GM18526 (cell line): ENCODE measurements around the gene DDX4.
A peak's percentile ranks its signal among the peaks of the same experiment; 100 is the strongest.

ENCODE experiments used
- POLR2A ChIP-seq: IDR thresholded peaks from 3 replicates; pipeline ENCODE4 v1.6.1; 2011; ENCODE audit not compliant: insufficient read length; ENCODE audit errors: extremely low read depth

Gene DDX4

DNA sequence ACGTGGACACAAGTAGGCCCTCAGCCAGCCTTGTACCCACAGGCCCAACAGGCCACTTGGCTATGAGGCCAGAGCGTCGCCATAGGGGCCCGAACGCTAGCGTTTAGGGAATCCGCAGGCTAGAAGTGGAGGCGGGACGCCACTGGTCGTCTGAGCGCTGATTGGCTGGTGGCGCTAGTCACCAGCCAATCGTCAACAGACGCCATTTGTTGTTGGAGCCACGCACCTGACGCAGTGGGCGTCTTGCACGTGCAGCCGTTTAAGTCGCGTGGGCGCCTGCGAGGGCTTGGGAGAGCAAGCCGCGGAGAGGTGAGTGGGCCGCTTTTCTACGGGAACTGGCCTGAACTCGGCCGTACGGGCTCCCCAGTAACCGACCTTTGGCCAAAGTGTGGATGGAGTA lies at the start of gene DDX4:
DDX4 (plus strand) TSS at position 269 of the 400 bp plus-strand sequence. CDS start 903 bp downstream, outside the sequence.
- TF ChIP-seq POLR2A: no peak

GRCh38 chr5:55691265-55692105 lies 46.4 kb upstream of the DDX4 start:
- no peak for TF ChIP-seq POLR2A

- no peak for TF ChIP-seq POLR2A
Measured at GRCh38 chr5:55692106-55692417, 45.8 kb upstream of the DDX4 start.

DNA sequence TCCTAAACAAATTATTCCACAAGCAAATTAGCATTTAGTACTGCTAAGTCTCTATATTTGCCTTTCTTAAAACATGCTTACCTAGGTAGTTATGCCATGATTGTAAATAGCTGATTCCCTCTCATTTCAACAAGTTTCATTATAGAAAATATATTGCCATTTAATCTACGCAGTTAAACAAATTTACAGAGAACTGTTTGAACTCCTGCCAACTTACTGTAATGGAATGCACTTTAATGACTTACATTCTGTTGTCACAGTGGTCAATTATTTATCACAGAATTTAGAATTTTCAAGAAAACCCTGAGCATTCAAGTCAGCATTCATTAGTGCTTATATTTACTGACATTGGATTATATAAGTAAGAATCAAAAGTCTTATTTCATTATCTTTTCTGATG lies 45.4 kb upstream of the DDX4 start:
- no peak for TF ChIP-seq POLR2A

DNA sequence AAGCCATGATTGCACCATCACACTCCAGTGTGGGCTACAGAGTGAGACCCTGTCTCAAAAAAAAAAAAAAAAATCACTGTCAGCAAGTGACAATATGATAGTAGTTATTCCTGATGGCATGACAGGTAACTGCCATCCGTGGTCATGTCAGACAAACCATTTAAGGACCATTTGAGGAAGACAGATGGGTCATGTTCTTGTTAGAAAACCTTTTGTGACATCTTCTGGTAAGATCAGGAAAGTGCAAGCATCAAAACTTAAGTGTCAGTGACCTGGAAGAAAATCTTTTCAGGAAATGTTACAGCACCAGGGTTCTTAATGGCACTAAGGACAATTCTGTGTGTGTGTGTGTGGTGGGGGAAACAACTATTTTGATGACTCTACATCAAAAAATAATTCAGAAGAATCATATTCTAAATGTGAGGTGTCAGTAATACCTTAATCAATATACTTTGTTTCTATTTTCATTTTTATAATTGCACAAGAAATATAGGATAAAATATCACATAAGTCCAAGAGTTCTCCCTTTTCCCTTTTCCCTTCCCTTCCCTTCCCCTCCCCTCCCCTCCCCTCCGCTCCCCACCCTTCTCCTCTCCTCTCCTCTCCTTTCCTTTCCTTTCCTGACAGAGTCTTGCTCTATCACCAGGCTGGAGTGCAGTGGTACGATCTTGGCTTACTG lies 43.6 kb upstream of the DDX4 start:
- no peak for TF ChIP-seq POLR2A

- TF ChIP-seq POLR2A: no peak
Measured at GRCh38 chr5:55699041-55699688, 38.7 kb upstream of the DDX4 start.

- TF ChIP-seq POLR2A: no peak
Measured at GRCh38 chr5:55700745-55701144, 37.1 kb upstream of the DDX4 start.

DNA sequence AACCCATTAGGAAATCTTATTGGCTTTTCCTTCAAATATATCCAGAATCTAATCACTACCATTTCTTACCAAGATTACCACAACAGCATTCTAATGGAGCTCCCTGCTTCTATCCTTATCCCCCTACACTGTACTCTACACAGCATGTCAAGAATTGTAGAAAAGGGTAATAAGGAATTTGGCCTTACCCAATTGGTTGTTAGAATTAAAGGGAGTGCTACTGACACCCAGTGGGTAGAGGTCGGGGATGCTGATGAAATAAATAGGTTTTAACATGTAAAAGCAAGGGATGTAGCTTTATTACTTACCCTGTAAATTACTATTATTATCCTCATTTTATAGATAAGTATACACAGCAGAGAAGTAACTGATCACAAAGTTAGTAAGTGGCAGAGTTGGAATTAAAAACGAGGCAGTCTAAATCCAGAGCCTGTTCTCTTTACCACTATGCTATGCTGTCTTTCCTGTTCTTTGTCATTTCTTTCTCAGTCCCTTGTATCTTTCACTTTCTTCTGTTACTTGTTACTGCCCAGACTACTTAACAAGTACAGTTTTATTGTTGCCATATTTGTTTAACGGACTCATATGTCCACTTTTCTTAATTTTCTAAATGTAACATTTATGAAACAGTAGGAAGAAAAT lies 36.3 kb upstream of the DDX4 start:
- no peak for TF ChIP-seq POLR2A

GRCh38 chr5:55702598-55703345 lies 35.1 kb upstream of the DDX4 start:
- no peak for TF ChIP-seq POLR2A

DNA sequence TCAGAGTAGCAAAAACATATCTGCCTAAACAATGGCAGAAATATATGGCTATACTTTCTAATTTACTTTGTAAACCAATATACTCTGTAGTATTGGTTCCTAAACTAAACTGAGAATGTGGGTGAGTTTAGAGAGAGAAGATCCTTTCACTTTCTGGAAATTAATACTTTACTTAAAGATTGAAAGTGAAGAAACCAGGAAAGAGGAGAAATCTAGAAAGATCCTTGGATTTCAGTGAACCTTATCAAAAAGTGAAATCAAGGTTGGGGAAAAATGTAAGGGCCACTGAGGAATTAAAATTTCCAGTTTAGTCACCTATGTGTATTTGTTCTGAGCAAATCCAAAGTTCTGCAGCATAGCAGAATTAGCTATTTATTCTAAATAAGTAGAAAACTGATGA lies 31.6 kb upstream of the DDX4 start:
- TF ChIP-seq POLR2A: no peak

DNA sequence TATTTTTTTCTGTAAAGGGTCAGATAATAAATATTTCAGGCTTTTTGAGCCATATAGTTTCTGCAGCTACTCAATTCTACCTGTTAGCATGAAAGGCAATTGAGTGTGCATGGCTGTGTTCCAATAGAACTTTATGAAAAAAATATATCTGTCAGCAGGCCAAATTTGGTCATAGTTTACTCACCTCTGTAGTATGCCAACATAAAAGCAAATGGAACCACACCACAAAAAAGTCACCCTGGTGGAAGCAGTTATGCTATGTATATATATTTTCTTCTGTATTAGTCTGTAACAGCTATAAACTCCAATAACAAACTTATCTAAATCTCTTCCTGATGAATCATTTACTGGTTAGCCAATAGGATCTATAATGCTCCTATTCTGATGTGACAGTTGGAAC lies 29.1 kb upstream of the DDX4 start:
- TF ChIP-seq POLR2A: no peak

DNA sequence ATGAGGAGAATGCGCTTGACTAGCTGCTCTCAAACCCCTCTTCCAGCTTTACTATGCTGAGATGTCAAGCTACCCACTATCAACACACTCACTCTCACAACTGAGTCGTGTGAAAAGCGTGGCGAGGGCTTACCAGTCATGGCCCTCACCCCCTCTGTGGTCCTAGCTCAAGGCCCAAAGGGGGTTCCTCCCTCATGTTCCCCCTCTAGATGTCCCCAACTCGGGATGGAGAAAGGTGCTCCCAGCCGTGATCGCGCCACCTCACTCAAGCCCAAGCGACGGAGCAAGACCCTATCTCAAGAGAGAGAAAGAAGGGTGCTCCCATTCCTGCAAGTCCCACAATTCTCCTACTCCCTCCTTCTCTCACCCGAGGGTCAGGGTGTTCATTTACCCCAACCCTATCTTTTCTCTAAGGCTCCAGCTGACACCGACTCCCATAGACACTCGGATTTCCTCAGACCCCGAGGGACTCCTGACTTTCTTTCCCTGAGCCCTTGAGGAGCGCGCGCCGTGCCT lies 26.3 kb upstream of the DDX4 start:
- no peak for TF ChIP-seq POLR2A

GRCh38 chr5:55712023-55712859 lies 25.6 kb upstream of the DDX4 start, which contains the start of gene SLC38A9:
Gene SLC38A9, minus strand, starts transcription at chr5:55712324. Its CDS starts 14,366 bp downstream, at chr5:55697958.
- TF ChIP-seq POLR2A: peak; percentile 68

DNA sequence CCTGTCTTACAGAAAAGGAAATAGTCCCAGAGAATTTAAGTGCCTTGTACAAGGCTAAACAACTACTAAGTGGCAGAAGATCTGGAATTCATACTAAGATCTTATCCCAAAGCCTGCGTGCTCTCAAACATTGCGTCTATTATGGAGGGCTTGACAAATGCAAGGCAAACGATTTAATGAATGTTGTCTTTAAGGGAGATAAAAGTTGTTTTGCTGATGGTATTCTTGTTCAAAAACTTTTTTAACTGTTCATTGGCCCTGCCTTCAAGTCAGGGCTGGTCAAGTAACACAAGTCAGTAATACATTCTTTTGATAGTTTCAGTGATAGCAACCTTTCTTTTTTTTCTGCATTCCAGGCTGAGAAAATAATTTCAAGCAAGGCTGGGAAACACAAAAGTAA lies 24.0 kb upstream of the DDX4 start:
- no peak for TF ChIP-seq POLR2A
